H1 (cell line): Measurements from ENCODE around the gene MARK3. TPM values are rescaled to one million over a fixed set of nuclear protein-coding genes. Genes with fewer than 3 reads are reported as not detected.

ENCODE experiments used
- MAFK ChIP-seq: IDR thresholded peaks from 2 replicates; pipeline ENCODE4 v1.6.1; 2012; ENCODE audit warnings: low read depth, mild to moderate bottlenecking, improper control_type of control experiment, low read length
- RBBP5 ChIP-seq: IDR thresholded peaks from 2 replicates; pipeline ENCODE4 v1.7.1; 2012; ENCODE audit warnings: low read depth, mild to moderate bottlenecking, inconsistent platforms, low read length, moderate library complexity, borderline replicate concordance
- polyA plus RNA-seq, 7 experiments: library from polyadenylated mRNA; depleted of rRNA in 3 of 7; stranded (reverse) in 5 of 7; unstranded in 2 of 7; fragments of >200 nt in 5 of 7; fragments of 200-250 nt in 2 of 7; gene quantifications; 1 replicate in 5 of 7; 2 replicates in 1 of 7; 4 replicates in 1 of 7; pipeline versions ENCODE4 v1.2.1 to v1.2.3, GENCODE V29; 2011 to 2013; ENCODE audit warnings: missing spikeins in 2 of 7, mixed read lengths in 2 of 7
- total RNA-seq: library from RNA; stranded (reverse); fragmentation: NEBNext Ultra II Directional; extraction: Animal tissue kit (Norgen Biotek cat#: 25700); gene quantifications from 2 replicates; pipeline ENCODE4 v1.2.1, GENCODE V29; 2021
- TF ChIP-seq, protein P1 (sequence below): fragments of 300-600 bp; sonication (generic); IDR thresholded peaks from 2 replicates; pipeline ENCODE4 v1.7.1; 2012; ENCODE audit warnings: low read length, moderate library complexity, mild to moderate bottlenecking, inconsistent platforms; ENCODE audit not compliant: insufficient replicate concordance
- TF ChIP-seq, protein P2 (sequence below): IDR thresholded peaks from 2 replicates; pipeline ENCODE4 v1.6.1; 2011; ENCODE audit warnings: low read length, improper control_type of control experiment
- TF ChIP-seq, protein P3 (sequence below), 3 experiments: IDR thresholded peaks; 1 replicate in 2 of 3; 2 replicates in 1 of 3; pipeline versions ENCODE4 v1.5.1 to v1.6.1; 2011; ENCODE audit warnings: low read length in 3 of 3, mild to moderate bottlenecking in 3 of 3, inconsistent platforms in 2 of 3, low read depth in 1 of 3, moderate library complexity in 1 of 3; ENCODE audit not compliant: insufficient read depth in 1 of 3; ENCODE audit errors: control extremely low read depth in 1 of 3

Gene MARK3
- total and polyA plus RNA-seq, 2 of the 8 experiments (the other 6 are each of a cell fraction or from before 2014, with no cell fraction given), result 39.4 to 76.9 TPM

DNA sequence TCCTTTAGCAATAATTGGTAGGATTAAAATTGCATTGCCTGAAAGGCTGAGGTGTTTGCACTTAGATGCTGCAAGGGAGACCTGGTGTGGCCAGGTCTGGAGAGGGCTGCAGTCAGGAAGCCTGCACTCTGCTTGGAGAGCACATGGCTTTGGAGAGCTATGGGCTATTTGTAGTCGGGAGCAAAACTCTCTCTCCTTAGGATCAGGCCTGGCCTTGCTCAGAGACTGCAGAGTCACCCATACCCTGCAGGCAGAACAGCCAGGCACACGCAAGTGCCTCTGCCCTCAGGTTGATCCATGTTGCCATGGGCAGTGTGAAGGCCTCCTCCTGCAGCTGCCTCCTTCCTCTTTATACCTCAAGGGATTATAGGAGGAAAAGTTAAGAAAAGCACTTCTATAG, 110.6 kb downstream of the MARK3 start (continued):
- TF ChIP-seq, protein P1, sequence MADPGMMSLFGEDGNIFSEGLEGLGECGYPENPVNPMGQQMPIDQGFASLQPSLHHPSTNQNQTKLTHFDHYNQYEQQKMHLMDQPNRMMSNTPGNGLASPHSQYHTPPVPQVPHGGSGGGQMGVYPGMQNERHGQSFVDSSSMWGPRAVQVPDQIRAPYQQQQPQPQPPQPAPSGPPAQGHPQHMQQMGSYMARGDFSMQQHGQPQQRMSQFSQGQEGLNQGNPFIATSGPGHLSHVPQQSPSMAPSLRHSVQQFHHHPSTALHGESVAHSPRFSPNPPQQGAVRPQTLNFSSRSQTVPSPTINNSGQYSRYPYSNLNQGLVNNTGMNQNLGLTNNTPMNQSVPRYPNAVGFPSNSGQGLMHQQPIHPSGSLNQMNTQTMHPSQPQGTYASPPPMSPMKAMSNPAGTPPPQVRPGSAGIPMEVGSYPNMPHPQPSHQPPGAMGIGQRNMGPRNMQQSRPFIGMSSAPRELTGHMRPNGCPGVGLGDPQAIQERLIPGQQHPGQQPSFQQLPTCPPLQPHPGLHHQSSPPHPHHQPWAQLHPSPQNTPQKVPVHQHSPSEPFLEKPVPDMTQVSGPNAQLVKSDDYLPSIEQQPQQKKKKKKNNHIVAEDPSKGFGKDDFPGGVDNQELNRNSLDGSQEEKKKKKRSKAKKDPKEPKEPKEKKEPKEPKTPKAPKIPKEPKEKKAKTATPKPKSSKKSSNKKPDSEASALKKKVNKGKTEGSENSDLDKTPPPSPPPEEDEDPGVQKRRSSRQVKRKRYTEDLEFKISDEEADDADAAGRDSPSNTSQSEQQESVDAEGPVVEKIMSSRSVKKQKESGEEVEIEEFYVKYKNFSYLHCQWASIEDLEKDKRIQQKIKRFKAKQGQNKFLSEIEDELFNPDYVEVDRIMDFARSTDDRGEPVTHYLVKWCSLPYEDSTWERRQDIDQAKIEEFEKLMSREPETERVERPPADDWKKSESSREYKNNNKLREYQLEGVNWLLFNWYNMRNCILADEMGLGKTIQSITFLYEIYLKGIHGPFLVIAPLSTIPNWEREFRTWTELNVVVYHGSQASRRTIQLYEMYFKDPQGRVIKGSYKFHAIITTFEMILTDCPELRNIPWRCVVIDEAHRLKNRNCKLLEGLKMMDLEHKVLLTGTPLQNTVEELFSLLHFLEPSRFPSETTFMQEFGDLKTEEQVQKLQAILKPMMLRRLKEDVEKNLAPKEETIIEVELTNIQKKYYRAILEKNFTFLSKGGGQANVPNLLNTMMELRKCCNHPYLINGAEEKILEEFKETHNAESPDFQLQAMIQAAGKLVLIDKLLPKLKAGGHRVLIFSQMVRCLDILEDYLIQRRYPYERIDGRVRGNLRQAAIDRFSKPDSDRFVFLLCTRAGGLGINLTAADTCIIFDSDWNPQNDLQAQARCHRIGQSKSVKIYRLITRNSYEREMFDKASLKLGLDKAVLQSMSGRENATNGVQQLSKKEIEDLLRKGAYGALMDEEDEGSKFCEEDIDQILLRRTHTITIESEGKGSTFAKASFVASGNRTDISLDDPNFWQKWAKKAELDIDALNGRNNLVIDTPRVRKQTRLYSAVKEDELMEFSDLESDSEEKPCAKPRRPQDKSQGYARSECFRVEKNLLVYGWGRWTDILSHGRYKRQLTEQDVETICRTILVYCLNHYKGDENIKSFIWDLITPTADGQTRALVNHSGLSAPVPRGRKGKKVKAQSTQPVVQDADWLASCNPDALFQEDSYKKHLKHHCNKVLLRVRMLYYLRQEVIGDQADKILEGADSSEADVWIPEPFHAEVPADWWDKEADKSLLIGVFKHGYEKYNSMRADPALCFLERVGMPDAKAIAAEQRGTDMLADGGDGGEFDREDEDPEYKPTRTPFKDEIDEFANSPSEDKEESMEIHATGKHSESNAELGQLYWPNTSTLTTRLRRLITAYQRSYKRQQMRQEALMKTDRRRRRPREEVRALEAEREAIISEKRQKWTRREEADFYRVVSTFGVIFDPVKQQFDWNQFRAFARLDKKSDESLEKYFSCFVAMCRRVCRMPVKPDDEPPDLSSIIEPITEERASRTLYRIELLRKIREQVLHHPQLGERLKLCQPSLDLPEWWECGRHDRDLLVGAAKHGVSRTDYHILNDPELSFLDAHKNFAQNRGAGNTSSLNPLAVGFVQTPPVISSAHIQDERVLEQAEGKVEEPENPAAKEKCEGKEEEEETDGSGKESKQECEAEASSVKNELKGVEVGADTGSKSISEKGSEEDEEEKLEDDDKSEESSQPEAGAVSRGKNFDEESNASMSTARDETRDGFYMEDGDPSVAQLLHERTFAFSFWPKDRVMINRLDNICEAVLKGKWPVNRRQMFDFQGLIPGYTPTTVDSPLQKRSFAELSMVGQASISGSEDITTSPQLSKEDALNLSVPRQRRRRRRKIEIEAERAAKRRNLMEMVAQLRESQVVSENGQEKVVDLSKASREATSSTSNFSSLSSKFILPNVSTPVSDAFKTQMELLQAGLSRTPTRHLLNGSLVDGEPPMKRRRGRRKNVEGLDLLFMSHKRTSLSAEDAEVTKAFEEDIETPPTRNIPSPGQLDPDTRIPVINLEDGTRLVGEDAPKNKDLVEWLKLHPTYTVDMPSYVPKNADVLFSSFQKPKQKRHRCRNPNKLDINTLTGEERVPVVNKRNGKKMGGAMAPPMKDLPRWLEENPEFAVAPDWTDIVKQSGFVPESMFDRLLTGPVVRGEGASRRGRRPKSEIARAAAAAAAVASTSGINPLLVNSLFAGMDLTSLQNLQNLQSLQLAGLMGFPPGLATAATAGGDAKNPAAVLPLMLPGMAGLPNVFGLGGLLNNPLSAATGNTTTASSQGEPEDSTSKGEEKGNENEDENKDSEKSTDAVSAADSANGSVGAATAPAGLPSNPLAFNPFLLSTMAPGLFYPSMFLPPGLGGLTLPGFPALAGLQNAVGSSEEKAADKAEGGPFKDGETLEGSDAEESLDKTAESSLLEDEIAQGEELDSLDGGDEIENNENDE, result no peak
- no peak for TF ChIP-seq MAFK
- TF ChIP-seq RBBP5, result no peak
- TF ChIP-seq, protein P2, sequence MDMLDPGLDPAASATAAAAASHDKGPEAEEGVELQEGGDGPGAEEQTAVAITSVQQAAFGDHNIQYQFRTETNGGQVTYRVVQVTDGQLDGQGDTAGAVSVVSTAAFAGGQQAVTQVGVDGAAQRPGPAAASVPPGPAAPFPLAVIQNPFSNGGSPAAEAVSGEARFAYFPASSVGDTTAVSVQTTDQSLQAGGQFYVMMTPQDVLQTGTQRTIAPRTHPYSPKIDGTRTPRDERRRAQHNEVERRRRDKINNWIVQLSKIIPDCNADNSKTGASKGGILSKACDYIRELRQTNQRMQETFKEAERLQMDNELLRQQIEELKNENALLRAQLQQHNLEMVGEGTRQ, result no peak
- TF ChIP-seq, protein P3, sequence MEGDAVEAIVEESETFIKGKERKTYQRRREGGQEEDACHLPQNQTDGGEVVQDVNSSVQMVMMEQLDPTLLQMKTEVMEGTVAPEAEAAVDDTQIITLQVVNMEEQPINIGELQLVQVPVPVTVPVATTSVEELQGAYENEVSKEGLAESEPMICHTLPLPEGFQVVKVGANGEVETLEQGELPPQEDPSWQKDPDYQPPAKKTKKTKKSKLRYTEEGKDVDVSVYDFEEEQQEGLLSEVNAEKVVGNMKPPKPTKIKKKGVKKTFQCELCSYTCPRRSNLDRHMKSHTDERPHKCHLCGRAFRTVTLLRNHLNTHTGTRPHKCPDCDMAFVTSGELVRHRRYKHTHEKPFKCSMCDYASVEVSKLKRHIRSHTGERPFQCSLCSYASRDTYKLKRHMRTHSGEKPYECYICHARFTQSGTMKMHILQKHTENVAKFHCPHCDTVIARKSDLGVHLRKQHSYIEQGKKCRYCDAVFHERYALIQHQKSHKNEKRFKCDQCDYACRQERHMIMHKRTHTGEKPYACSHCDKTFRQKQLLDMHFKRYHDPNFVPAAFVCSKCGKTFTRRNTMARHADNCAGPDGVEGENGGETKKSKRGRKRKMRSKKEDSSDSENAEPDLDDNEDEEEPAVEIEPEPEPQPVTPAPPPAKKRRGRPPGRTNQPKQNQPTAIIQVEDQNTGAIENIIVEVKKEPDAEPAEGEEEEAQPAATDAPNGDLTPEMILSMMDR (IDR thresholded peaks at IDR 0.05; ENCODE audit: control extremely low read depth in 1 of 3, insufficient read depth in 1 of 3, low read depth in 1 of 3, low read length in 3 of 3), result no peak
